ENCODE measurements around the gene KLHL41. TPM values are rescaled to one million over a fixed set of nuclear protein-coding genes. Genes with fewer than 3 reads are reported as not detected.

The KLHL41 gene
- total RNA-seq, 1 donor from 2014 or later: not detected

Other genes with a start within 250 kb of the KLHL41 start
- gene LRP2, start 147.2 kb upstream of the KLHL41 start, total RNA-seq: 0.79 and 1.00 TPM in 2 replicates
- 3.9 and 4.0 TPM in 2 replicates for gene BBS5, start 30.2 kb upstream of the KLHL41 start, total RNA-seq
- gene FASTKD1, start 64.2 kb downstream of the KLHL41 start, total RNA-seq: 37.2 and 37.3 TPM in 2 replicates
- gene PPIG, start 74.6 kb downstream of the KLHL41 start, total RNA-seq: 40.2 and 42.0 TPM in 2 replicates
- gene CFAP210, start 184.7 kb downstream of the KLHL41 start, total RNA-seq: 0.20 TPM in 1 of 2 replicates, not detected in the other
- gene PHOSPHO2, start 184.8 kb downstream of the KLHL41 start, total RNA-seq: 1.9 and 3.0 TPM in 2 replicates
- gene KLHL23, start 224.1 kb downstream of the KLHL41 start, total RNA-seq: 3.3 and 5.9 TPM in 2 replicates

Measured in astrocyte (in vitro differentiated cells and primary cell).